ENCODE results near the gene KIAA1671.
A peak's percentile ranks its signal among the peaks of the same experiment; 100 is the strongest.

DNA sequence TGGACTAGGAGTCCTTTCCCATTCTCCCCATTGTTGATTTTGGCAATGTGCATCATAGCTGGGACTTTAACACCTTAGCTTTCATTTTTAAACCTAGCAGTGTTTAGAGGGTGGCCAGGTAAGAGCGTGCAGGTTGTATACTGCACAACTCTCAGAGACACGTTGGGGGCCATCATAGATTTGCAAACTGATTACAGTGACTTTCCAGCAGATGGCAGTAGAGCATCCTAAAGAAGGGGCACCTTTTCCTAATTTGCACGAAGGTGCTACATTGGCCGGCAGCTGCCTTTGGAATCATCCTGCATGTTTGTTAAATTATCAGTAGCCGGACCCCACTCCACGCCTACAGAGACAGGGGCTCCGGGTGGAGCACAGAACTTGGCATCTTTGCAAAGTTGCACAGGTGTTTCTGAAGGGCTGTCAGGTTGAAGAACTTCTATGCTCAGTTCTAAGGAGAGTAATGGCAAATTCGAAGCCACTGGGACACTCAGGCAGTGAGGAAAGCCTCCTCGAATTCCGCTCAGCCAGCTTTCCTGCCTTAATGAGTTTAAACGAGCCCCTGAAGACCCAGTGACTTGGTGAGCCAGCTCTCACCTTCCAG lies 13.7 kb upstream of the KIAA1671 start:
- TF ChIP-seq, protein P1, sequence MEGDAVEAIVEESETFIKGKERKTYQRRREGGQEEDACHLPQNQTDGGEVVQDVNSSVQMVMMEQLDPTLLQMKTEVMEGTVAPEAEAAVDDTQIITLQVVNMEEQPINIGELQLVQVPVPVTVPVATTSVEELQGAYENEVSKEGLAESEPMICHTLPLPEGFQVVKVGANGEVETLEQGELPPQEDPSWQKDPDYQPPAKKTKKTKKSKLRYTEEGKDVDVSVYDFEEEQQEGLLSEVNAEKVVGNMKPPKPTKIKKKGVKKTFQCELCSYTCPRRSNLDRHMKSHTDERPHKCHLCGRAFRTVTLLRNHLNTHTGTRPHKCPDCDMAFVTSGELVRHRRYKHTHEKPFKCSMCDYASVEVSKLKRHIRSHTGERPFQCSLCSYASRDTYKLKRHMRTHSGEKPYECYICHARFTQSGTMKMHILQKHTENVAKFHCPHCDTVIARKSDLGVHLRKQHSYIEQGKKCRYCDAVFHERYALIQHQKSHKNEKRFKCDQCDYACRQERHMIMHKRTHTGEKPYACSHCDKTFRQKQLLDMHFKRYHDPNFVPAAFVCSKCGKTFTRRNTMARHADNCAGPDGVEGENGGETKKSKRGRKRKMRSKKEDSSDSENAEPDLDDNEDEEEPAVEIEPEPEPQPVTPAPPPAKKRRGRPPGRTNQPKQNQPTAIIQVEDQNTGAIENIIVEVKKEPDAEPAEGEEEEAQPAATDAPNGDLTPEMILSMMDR (IDR thresholded peaks at IDR 0.05; ENCODE audit: low read length), result peak; percentile 71
- TF ChIP-seq EZH2 (IDR thresholded peaks at IDR 0.05; ENCODE audit: borderline replicate concordance, low read length), result no peak
